ENCODE data around the gene PSMA5.
"Not testable (repeated sequence)": the region's sequence is repeated elsewhere in the genome, so short reads cannot be mapped to it uniquely, and the experiment has no call there.

Gene PSMA5

GRCh38 chr1:109432336-109432735 lies 6.1 kb upstream of the PSMA5 start:
- DNase-seq: no peak

- no peak for DNase-seq
Measured at GRCh38 chr1:109427171-109427467, 871 bp upstream of the PSMA5 start.

DNA sequence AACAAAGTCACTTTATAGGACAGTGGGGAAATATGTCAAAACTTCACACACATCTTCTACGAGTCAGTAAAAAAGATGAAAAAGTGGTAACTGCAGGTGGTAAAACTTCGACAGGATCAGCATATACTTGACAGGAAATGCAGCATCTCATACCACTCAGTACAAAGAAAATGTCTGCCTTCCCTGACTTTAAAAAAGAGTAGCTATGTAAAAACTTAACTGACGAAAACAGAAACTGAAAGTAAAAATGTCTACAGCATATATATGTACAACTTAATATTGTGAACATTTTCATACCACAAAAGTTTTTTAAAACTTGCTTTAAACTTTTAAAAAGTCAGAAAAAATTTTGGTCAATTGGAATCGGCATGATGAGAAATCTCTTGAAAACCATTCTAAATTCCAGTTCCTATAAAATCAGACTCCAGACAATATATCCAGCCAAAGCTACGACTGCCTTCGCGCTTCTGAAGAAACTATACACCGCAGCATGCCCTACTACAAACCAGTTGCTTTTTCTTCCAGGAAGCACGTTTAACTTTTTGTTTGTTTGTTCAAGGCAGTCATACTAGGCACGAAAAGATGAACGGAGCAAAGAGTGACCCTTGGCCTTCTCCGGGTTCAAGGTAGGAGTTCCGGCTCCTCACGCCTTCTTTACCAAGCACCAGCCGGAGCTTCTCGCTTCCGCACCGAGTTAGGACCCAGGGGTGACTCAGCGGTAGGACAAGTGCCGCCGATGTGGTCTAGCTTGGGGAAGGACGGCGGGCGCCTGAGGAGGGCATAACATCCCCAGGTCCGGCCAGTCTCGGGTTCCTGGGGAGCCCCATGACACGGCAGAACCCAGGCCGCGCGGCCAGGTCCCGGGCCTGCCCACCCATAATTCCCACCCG lies 612 bp downstream of the PSMA5 start:
- no peak for DNase-seq

GRCh38 chr1:109423498-109423897 lies 2.8 kb downstream of the PSMA5 start:
- no peak for DNase-seq

GRCh38 chr1:109412551-109412950 lies 13.7 kb downstream of the PSMA5 start:
- no peak for DNase-seq

DNA sequence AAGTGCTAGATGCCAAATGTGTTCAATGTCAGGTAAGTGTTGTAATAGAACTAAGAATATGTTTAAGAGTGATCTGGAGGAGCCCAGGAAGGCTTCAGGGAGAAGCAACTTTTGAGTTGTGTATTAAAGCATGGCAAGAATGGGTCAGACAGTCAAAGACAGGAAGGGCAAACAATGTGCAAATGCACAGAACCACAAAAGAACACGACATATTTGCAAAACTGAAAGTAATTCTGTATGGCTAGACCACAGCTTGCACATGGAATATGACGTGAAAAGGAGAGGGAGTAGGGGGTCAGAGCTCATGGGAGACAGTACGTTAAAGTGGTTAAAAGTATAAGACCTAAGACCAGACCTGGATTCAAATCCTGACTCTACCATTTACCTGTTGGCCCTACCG lies 21.4 kb downstream of the PSMA5 start:
- DNase-seq: no peak

DNA sequence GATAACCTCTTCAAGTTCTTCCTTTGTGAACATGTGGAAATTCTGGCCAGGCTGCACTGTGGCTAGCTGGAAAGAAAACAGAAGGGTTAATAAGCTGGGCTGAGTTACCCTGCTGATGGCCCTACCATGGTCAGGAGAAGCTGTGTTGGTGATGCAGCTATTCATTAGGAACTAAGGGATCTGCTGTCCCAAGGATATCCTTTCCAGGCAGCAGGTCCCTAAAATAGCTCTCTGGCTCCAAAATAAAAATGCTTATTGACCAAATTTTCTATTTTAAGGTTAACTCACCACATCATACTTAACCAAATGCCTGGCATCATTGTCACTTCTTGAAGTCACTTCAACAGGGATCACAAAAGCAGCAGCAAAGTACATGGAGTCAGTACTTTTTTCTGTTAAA lies 24.2 kb downstream of the PSMA5 start:
- DNase-seq: no peak

GRCh38 chr1:109400035-109400655 lies 26.1 kb downstream of the PSMA5 start:
- DNase-seq: no peak

GRCh38 chr1:109399326-109399957 lies 26.8 kb downstream of the PSMA5 start:
- peak; percentile 65 for DNase-seq

DNA sequence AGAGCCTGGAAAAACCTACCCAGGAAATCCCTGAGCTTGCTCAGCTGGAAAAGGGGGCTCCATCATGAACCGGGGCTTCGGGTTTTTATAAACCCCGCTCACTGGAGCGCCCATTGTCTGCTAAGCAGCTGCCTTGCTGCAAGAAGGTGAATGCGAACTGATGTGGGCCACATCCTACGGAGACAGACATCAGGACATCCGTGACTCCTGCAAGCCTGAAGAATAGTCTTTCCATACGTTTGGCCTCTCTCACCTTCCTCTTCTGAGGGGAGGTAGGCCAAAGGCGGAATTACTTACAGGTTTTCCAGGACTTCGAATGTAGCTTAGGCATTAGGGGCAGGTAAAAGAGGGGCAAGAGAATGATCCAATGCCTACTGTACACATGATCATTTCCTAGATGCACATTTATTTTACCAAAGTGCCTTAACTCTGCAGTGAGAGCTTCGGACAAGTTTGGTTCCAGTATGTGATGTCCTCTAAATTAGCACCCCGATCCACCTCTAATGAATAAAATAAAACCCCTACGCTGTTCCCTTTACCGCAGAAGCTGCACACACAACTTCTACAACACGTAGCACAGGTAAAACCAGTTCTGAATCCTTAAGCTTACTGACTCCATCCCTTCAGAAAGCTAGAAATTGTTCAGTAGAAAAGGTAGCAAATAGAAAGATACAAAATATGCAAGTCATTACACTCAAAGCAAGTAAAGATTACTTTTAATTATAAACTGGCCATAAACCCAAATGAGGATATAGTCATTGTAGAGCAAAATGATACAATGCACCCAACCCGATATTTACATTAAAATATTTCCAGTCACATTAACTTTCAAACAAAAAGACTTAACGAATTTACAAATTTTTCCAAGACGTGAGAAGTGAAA lies 27.7 kb downstream of the PSMA5 start:
- DNase-seq: no peak

DNA sequence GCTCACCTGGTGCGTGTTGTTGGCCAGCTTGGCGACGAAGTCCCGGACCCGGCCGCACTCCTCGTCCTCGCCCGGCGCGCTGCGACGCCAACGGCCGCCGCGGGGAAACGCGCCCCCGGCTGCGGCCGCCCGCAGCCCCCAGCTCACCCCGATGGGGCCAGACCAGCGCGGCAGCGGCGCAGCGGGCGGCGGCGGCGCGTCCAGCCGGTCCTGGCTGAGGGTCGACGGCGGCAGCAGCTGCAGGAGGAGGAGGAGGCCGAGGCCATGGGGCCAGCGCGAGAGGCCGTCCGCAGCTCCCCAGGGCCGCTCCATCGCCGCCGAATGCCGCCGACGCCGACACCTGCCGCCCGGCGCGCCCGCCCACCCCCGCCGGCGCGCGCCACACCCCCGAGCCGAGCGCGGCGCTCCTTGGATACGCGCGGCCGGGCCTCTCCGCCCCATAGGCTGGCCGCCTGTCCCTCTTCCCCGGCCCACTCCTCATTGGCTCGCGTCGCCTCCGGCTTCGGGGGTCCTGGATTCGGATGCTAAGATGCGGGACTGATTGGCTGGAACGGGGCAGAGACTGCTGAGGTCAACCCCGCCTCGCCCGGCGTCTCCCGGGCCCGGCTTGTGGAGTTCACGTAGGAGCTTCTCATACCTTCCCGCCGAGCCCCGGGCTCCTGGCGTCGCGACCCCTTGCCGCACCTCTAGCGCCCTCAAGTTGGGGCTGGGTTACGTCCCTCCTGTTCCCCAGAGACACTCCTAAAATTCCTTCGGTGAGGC lies 28.5 kb downstream of the PSMA5 start, which contains the start of gene SORT1:
Gene SORT1 (minus strand): TSS at position 338 of the 762 bp plus-strand sequence. CDS start 26 bp downstream, at position 312.
- peak; percentile 94 for DNase-seq

- no peak for DNase-seq
Measured at GRCh38 chr1:109396871-109397580, 29.2 kb downstream of the PSMA5 start.

- no peak for DNase-seq
Measured at GRCh38 chr1:109396513-109396839, 29.8 kb downstream of the PSMA5 start.

DNA sequence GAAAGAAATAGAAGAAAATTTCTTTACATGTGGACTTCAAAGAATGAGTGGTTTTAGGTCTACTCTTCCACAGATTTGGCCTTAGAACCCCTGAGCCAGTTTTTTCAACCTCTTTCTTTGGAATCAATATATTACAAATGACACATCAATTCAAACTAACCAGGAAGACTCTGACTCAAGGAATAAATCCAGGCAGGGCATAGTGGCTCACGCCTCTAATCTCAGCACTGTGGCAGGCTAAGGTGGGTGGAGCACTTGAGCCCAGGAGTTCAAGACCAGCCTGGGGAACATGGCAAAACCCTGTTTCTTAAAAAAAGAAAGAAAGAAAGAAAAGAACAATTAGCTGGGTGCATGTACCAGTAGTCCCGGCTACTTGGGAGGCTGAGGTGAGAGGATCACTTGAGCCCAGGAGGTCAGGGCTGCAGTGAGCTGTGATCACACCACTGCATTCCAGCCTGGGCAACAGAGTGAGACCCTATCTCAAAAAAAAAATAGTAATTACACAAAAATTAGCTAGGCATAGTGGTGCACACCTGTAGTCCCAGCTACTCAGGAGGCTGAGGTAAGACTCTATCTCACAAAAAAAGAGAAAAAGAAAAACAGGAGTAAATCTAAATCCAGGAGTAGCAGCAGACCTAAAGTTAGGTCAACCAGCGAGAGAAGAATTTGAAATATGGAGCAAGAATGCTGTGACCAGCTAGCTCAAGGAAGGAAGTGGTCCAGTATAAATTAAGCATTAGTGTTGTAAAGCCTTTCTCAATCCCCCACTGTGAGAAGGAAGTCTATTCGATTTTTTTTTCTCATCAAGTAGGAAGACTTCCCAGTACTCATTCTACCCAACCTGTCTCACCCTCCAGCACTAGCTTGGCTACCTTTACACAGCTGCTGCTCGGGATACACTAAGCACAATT lies 30.4 kb downstream of the PSMA5 start:
- DNase-seq: no peak

GRCh38 chr1:109395282-109395599 lies 31.0 kb downstream of the PSMA5 start:
- not testable (repeated sequence) for DNase-seq

DNA sequence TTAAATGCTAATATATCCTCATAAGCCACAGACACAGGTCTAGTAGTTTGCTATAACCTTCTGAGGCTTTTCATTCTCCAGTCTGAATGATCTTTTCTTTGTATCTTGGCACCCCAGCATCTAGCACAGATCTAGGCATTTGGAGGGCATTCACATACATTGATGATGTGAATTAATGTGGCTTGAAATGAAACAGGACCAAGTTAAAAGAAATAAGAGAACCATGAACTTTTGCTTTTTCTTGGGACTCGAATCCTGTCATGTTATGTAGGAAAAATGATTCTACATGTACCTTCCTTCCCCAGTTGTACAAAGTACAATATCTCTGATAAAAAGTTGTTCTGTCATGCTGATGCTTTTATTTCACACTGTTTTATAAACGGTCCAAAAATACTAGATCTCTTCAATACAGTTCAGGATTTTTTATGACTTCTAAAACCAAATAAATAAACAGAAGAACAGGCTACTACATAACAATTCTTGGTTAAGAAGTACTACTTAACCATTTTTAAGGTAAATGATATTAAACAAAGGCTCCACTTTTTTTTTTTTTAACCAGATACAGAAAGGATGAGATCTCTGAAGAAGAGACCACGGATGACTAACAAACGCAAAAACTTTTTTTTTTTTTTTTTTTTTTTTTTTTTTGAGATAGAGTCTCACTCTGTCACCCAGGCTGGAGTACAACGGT lies 31.5 kb downstream of the PSMA5 start:
- DNase-seq: no peak

DNA sequence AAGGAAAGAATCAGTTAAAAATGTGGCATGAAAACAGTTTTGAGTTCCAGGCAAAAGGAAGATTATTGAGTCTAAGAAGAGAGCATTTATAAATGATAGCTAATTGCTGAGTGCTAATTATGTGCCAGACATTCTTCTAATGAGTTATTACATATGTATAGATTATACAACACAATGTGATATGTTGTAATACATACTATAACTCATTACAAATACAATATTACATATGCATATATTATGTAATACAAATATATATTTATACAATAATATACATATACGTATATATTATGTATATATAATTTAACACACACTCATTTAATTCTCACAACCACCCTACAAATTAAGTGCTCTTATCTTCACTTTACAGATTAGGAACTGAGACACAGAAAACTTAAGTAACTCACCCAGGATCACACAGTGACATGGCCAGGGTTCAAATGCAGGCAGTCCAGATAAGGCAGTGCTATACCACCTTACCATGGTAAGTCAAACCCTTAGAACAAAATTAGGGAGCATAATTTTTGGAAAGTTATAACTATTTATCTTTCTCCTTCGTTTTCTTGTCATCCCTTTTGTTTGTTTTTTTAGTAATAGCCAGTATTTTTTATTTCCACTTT lies 32.5 kb downstream of the PSMA5 start:
- no peak for DNase-seq

DNA sequence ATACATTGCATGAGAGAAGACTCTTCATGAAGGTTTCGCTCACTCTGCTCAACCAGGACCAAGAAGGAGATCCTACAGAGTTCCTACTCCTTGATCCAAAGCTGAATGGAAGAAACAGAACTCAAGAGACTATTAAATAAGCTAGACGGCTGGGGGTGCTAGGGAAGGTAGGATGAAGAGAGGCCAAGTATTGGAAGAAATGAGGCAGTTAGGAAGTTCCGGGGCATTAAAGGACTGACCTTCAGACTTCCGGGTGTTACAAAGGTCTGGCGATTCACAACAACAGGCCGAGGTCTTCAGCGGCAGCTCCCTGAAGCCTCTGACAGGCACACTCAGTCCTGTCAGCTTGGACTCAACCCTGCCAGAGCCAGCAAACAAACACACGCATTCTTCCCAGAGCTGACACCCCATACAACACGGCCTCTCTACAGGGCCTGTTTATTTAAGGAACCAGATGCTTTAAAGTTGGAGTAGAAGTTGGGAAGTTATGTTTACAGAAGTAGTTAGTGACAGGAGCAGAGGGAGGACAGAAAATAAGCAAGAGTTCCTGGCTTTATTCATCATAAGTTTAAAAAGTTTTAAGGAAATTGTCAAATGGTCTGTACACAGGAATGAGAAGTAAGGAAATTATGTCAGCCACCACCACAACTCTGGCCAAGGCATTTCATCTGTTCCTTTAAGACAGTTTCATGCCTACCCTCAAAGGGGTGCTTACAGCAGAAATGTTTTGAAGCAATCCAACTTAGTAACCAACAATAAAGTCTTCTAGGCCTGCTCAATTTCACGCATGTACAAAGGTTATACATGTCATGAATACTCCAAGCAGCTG lies 33.2 kb downstream of the PSMA5 start:
- peak; percentile 3 for DNase-seq

All from NCI-H774 (cell line).